Heart right ventricle (tissue), 16 donors: ENCODE results near the gene ITPRIPL1. TPM values are rescaled to one million over a fixed set of nuclear protein-coding genes. Genes with fewer than 3 reads are reported as not detected.

Experiments used
- ATAC-seq, 8 donors: fragments of 200-7000 bp; cut with Tn5 transposase; one replicate each; pipeline ENCODE4 v1.9.1; 2020; ENCODE audit warnings: mild to moderate bottlenecking in 8 of 8, moderate library complexity in 8 of 8, moderate number of reproducible peaks in 1 of 8
- DNase-seq, 2 donors: peaks; one replicate each; pipeline ENCODE4 v3.0.0-alpha.2; 2020
- H3K27ac ChIP-seq, 10 donors: fragments of 200-600 bp; sonication (generic) in 2 of 10; one replicate each; pipeline versions ENCODE4 v1.5.0 to v1.8.0; 2020 to 2022; ENCODE audit warnings: mild to moderate bottlenecking in 3 of 10
- H3K27me3 ChIP-seq, 7 donors: fragments of 200-600 bp; one replicate each; pipeline ENCODE4 v1.8.0; 2021 to 2022; ENCODE audit warnings: mild to moderate bottlenecking in 2 of 7
- H3K36me3 ChIP-seq, 9 donors: fragments of 200-600 bp; sonication (generic) in 1 of 9; one replicate each; pipeline versions ENCODE4 v1.5.0 to v1.8.0; 2020 to 2022; ENCODE audit warnings: mild to moderate bottlenecking in 2 of 9
- H3K4me1 ChIP-seq, 9 donors: fragments of 200-600 bp; sonication (generic) in 1 of 9; one replicate each; pipeline versions ENCODE4 v1.5.0 to v1.8.0; 2020 to 2022; ENCODE audit warnings: mild to moderate bottlenecking in 4 of 9
- H3K4me3 ChIP-seq, 10 donors: fragments of 200-600 bp; sonication (generic) in 2 of 10; one replicate each; pipeline versions ENCODE4 v1.5.0 to v1.8.0; 2020 to 2022; ENCODE audit warnings: mild to moderate bottlenecking in 7 of 10, moderate library complexity in 2 of 10
- H3K9me3 ChIP-seq, 11 donors: fragments of 200-600 bp in 10 of 11; sonication (generic) in 2 of 11; one replicate each; pipeline versions ENCODE4 v1.5.0 to v1.8.0; 2013 to 2022; ENCODE audit warnings: mild to moderate bottlenecking in 2 of 11, control low read depth in 1 of 11, moderate library complexity in 1 of 11
- WGBS, 2 donors: extraction: QIAGEN DNeasy Blood & Tissue Kit; methylation state at CpG; one replicate each; pipeline ENCODE4 v1.1.7; 2013; ENCODE audit warnings: inconsistent platforms in 1 of 2; 5-methylcytosine and 5-hydroxymethylcytosine counted together
- intact Hi-C, 10 donors: fragments of 100-400 bp; cut with DNase I; formaldehyde crosslinking; loops; one replicate each; pipeline versions ENCODE4 v1.11.1 to v1.14.2; 2022
- polyA plus RNA-seq, 2 donors: library from polyadenylated mRNA; stranded (reverse); fragments of 200-250 nt; gene quantifications; one replicate each; pipeline ENCODE4 v1.2.3, GENCODE V29; 2013
- total RNA-seq, 10 donors: library from RNA; stranded (reverse); fragmentation: NEBNext Ultra II Directional in 3 of 10; extraction: Animal tissue kit (Norgen Biotek cat#: 25700) in 3 of 10; gene quantifications; one replicate each; pipeline versions ENCODE4 v1.2.1 to v1.2.4, GENCODE V29; 2021 to 2023
- TF ChIP-seq, protein P1 (sequence below), 9 donors: fragments of 200-600 bp; sonication (generic) in 2 of 9; IDR thresholded peaks; one replicate each; pipeline versions ENCODE4 v1.5.0 to v1.8.0; 2021 to 2022; ENCODE audit warnings: antibody characterized with exemption in 9 of 9, mild to moderate bottlenecking in 5 of 9, moderate library complexity in 1 of 9
- donor health status: Arrhythmogenic right ventricular cardiomyopathy.
- donor health status: ischemic (EF 13 %, LVEDD 7.1; RV severe dilation, severe dysfunction).
- donor health status: healthy with polysubstance abuse.
- donor health status: DM: no; HTN: yes; CAD: no.
- donor health status: DM: no; HTN: no; CAD: no.
- donor health status: ischemic (EF 25% LVEDD 6.9; RV normal size, moderate dysfunction).
- donor health status: ischemic (EF 25% LVEDD 5.7; RV mildly dilated, moderate dysfunction).
- donor health status: healthy.
- donor health status: DM: yes; HTN: yes; CAD: no.
- donor health status: Ischemic cardiomyopathy.
- donor health status: ischemic (EF 35%, LVEDD 5.7; RV mildly dilated, moderate dysfunction).
- donor health status: nonischemic (EF 11% LVEDD 7.7; RV severe dilation, severe dysfunction).
- donor health status: DM: yes; HTN: yes; CAD: no.
- donor health status: PGD.
- donor health status: ischemic (EF 29% LVEDD 5.4; RV normal size, mild dysfunction).
- donor health status: nonischemic (EF 23%, LVEDD 6.1; RV moderate dilation, normal function).

ITPRIPL1 gene
- total and polyA plus RNA-seq, 12 donors = 0.30 to 3.4 (median 1.1) TPM

- no peak for DNase-seq
- 91 to 93% methylated on average over 21 of the region's 21 CpGs for WGBS, 2 donors
- intact Hi-C loops = no loop called here
- Histone ChIP-seq H3K9me3 (no peaks in the 10 kb centered on the region), H3K4me3 (no peak overlapping the region), H3K4me1 (peaks cover 0 to 58% (median 32%) of the 10 kb centered on the region in 9 donors), H3K27ac (no peak overlapping the region), H3K36me3 (peaks cover 0 to 13% (median 0%) of the 10 kb centered on the region in 9 donors), H3K27me3 (peaks cover 0 to 30% (median 21%) of the 10 kb centered on the region in 7 donors)
- TF ChIP-seq, protein P1, sequence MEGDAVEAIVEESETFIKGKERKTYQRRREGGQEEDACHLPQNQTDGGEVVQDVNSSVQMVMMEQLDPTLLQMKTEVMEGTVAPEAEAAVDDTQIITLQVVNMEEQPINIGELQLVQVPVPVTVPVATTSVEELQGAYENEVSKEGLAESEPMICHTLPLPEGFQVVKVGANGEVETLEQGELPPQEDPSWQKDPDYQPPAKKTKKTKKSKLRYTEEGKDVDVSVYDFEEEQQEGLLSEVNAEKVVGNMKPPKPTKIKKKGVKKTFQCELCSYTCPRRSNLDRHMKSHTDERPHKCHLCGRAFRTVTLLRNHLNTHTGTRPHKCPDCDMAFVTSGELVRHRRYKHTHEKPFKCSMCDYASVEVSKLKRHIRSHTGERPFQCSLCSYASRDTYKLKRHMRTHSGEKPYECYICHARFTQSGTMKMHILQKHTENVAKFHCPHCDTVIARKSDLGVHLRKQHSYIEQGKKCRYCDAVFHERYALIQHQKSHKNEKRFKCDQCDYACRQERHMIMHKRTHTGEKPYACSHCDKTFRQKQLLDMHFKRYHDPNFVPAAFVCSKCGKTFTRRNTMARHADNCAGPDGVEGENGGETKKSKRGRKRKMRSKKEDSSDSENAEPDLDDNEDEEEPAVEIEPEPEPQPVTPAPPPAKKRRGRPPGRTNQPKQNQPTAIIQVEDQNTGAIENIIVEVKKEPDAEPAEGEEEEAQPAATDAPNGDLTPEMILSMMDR (IDR thresholded peaks at IDR 0.05) = no peak
- ATAC-seq = no peak
Measured at GRCh38 chr2:96326990-96327820, 2.1 kb downstream of the ITPRIPL1 start.

DNA sequence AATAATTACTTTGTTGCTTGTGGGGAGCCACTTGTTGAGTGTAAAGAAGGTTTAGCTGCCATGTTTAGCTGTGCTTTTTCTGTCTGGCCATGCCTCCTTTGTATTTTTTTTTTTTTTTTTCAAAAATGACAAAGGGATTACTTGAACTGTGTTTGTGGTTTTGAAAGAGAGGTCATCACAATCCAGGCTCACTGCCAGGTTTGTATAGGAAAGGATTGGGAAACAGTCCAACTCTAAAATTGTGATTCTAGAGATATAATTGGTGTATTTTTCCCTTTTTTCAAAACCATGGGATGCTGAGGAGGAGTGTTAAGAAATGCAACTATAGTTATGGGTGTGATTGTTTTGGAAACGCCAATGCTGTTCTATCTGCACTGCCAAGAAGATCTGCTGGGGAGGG lies 4.3 kb downstream of the ITPRIPL1 start:
- no peaks in the 10 kb centered on the region for H3K9me3 ChIP-seq
- DNase-seq (peak in 1 of 2 donors; percentile 29), ATAC-seq (no peak)
- peaks cover 0 to 55% (median 30%) of the 10 kb centered on the region in 9 donors for H3K4me1 ChIP-seq
- peak overlapping the region in 3 of 10 donors; percentile 9 to 28 (median 15) for H3K27ac ChIP-seq
- TF ChIP-seq, protein P1 (IDR thresholded peaks at IDR 0.05) = no peak
- WGBS, 2 donors = 35 to 60% methylated on average over 1 of the region's 1 CpG
- H3K4me3 ChIP-seq = no peak overlapping the region
- H3K36me3 ChIP-seq = peaks cover 0 to 13% (median 0%) of the 10 kb centered on the region in 9 donors
- intact Hi-C loops = no loop called here
- peaks cover 0 to 11% (median 6%) of the 10 kb centered on the region in 7 donors for H3K27me3 ChIP-seq

GRCh38 chr2:96329874-96330273 lies 4.8 kb downstream of the ITPRIPL1 start:
- DNase-seq (no peak), ATAC-seq (no peak)
- Histone ChIP-seq H3K27me3 (peaks cover 0 to 11% (median 2%) of the 10 kb centered on the region in 7 donors), H3K9me3 (no peaks in the 10 kb centered on the region), H3K4me3 (no peak overlapping the region), H3K4me1 (peaks cover 0 to 55% (median 33%) of the 10 kb centered on the region in 9 donors), H3K36me3 (peaks cover 0 to 13% (median 0%) of the 10 kb centered on the region in 9 donors), H3K27ac (peak overlapping the region in 3 of 10 donors; percentile 9 to 28 (median 15))
- TF ChIP-seq, protein P1 (IDR thresholded peaks at IDR 0.05) = no peak
- intact Hi-C loops = no loop called here
- WGBS, 2 donors = 91 to 93% methylated on average over 6 of the region's 6 CpGs

GRCh38 chr2:96330407-96330806 lies 5.3 kb downstream of the ITPRIPL1 start:
- no peak overlapping the region for H3K4me3 ChIP-seq
- H3K9me3 ChIP-seq = no peaks in the 10 kb centered on the region
- peak overlapping the region in 6 of 10 donors; percentile 5 to 71 (median 34) for H3K27ac ChIP-seq
- TF ChIP-seq, protein P1 (IDR thresholded peaks at IDR 0.05) = no peak
- intact Hi-C loops = no loop called here
- H3K36me3 ChIP-seq = peaks cover 0 to 13% (median 0%) of the 10 kb centered on the region in 9 donors
- peaks cover 0 to 52% (median 31%) of the 10 kb centered on the region in 9 donors for H3K4me1 ChIP-seq
- ATAC-seq (no peak), DNase-seq (no peak)
- peaks cover 0 to 6% (median 0%) of the 10 kb centered on the region in 7 donors for H3K27me3 ChIP-seq
- WGBS, 2 donors = 23 to 24% methylated on average over 1 of the region's 1 CpG
